Measurements from ENCODE around the gene KIF5A.

KIF5A gene

GRCh38 chr12:57623811-57624390, 74.1 kb downstream of the KIF5A start:
- H3K27me3 ChIP-seq (ENCODE audit: low read length), result no peaks in the 10 kb centered on the region

GRCh38 chr12:57624441-57625220, 74.8 kb downstream of the KIF5A start:
- no peak overlapping the region for H3K27ac ChIP-seq (ENCODE audit: low read depth, low read length)
- H3K4me2 ChIP-seq (ENCODE audit: low read depth, low read length, poor library complexity, severe bottlenecking), result no peak overlapping the region
- no peak overlapping the region for H3K4me3 ChIP-seq (ENCODE audit: insufficient read depth, low read length, poor library complexity, severe bottlenecking)
- H3K9ac ChIP-seq (ENCODE audit: low read length), result no peak overlapping the region
- no peak for TF ChIP-seq EZH2phosphoT487 (conservative IDR thresholded peaks at IDR 0.05; ENCODE audit: low read length)
- TF ChIP-seq, protein P1, sequence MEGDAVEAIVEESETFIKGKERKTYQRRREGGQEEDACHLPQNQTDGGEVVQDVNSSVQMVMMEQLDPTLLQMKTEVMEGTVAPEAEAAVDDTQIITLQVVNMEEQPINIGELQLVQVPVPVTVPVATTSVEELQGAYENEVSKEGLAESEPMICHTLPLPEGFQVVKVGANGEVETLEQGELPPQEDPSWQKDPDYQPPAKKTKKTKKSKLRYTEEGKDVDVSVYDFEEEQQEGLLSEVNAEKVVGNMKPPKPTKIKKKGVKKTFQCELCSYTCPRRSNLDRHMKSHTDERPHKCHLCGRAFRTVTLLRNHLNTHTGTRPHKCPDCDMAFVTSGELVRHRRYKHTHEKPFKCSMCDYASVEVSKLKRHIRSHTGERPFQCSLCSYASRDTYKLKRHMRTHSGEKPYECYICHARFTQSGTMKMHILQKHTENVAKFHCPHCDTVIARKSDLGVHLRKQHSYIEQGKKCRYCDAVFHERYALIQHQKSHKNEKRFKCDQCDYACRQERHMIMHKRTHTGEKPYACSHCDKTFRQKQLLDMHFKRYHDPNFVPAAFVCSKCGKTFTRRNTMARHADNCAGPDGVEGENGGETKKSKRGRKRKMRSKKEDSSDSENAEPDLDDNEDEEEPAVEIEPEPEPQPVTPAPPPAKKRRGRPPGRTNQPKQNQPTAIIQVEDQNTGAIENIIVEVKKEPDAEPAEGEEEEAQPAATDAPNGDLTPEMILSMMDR (IDR thresholded peaks at IDR 0.05; ENCODE audit: insufficient read depth, low read length, poor library complexity, severe bottlenecking), result no peak
- H3K79me2 ChIP-seq (ENCODE audit: insufficient read depth, low read length), result no peaks in the 10 kb centered on the region
- no peaks in the 10 kb centered on the region for H3K27me3 ChIP-seq (ENCODE audit: low read length)
- H3F3A ChIP-seq (ENCODE audit: insufficient read depth), result no peaks in the 10 kb centered on the region
- H2AFZ ChIP-seq (ENCODE audit: low read depth, low read length, severe bottlenecking), result no peak overlapping the region
- no peaks in the 10 kb centered on the region for H3K9me3 ChIP-seq (ENCODE audit: insufficient read depth, low read length)
- no peaks in the 10 kb centered on the region for H3K9me2 ChIP-seq (replicated peaks; ENCODE audit: insufficient read depth, low read length)
- H4K20me1 ChIP-seq (ENCODE audit: low read depth, low read length), result no peaks in the 10 kb centered on the region
- H3K36me3 ChIP-seq (ENCODE audit: low read length), result no peaks in the 10 kb centered on the region

More at GRCh38 chr12:57623811-57624390, 74.1 kb downstream of the KIF5A start:
- Histone ChIP-seq H3K36me3 (ENCODE audit: low read length) (no peaks in the 10 kb centered on the region), H4K20me1 (ENCODE audit: low read depth, low read length) (no peaks in the 10 kb centered on the region), H3F3A (ENCODE audit: insufficient read depth) (no peaks in the 10 kb centered on the region), H3K9me3 (ENCODE audit: insufficient read depth, low read length) (no peaks in the 10 kb centered on the region), H2AFZ (ENCODE audit: low read depth, low read length, severe bottlenecking) (no peak overlapping the region), H3K79me2 (ENCODE audit: insufficient read depth, low read length) (no peaks in the 10 kb centered on the region), H3K9ac (ENCODE audit: low read length) (no peak overlapping the region), H3K4me3 (ENCODE audit: insufficient read depth, low read length, poor library complexity, severe bottlenecking) (no peak overlapping the region), H3K27ac (ENCODE audit: low read depth, low read length) (no peak overlapping the region), H3K9me2 (replicated peaks; ENCODE audit: insufficient read depth, low read length) (no peaks in the 10 kb centered on the region), H3K4me2 (ENCODE audit: low read depth, low read length, poor library complexity, severe bottlenecking) (no peak overlapping the region)
- TF ChIP-seq, protein P1 (IDR thresholded peaks at IDR 0.05; ENCODE audit: insufficient read depth, low read length, poor library complexity, severe bottlenecking), result no peak
- TF ChIP-seq EZH2phosphoT487 (conservative IDR thresholded peaks at IDR 0.05; ENCODE audit: low read length), result no peak

- H3K4me3 ChIP-seq (ENCODE audit: insufficient read depth, low read length, poor library complexity, severe bottlenecking), result no peak overlapping the region
- H3K27me3 ChIP-seq (ENCODE audit: low read length), result no peaks in the 10 kb centered on the region
- H3K27ac ChIP-seq (ENCODE audit: low read depth, low read length), result no peak overlapping the region
- no peaks in the 10 kb centered on the region for H3K36me3 ChIP-seq (ENCODE audit: low read length)
- no peak overlapping the region for H3K9ac ChIP-seq (ENCODE audit: low read length)
- TF ChIP-seq, protein P1 (IDR thresholded peaks at IDR 0.05; ENCODE audit: insufficient read depth, low read length, poor library complexity, severe bottlenecking), result no peak
- no peak for TF ChIP-seq EZH2phosphoT487 (conservative IDR thresholded peaks at IDR 0.05; ENCODE audit: low read length)
- H2AFZ ChIP-seq (ENCODE audit: low read depth, low read length, severe bottlenecking), result no peak overlapping the region
- H4K20me1 ChIP-seq (ENCODE audit: low read depth, low read length), result no peaks in the 10 kb centered on the region
- no peaks in the 10 kb centered on the region for H3K79me2 ChIP-seq (ENCODE audit: insufficient read depth, low read length)
- H3F3A ChIP-seq (ENCODE audit: insufficient read depth), result no peaks in the 10 kb centered on the region
- H3K9me3 ChIP-seq (ENCODE audit: insufficient read depth, low read length), result no peaks in the 10 kb centered on the region
- no peaks in the 10 kb centered on the region for H3K9me2 ChIP-seq (replicated peaks; ENCODE audit: insufficient read depth, low read length)
- H3K4me2 ChIP-seq (ENCODE audit: low read depth, low read length, poor library complexity, severe bottlenecking), result no peak overlapping the region
These were observed 75.6 kb downstream of the KIF5A start for GRCh38 chr12:57625261-57626032.

All from SU-DHL-6 (cell line).